Natural killer cell (primary cell): ENCODE results near the gene UNC93A. TPM values are rescaled to one million over a fixed set of nuclear protein-coding genes. Genes with fewer than 3 reads are reported as not detected.
"Not testable (repeated sequence)": the region's sequence is repeated elsewhere in the genome, so short reads cannot be mapped to it uniquely, and the experiment has no call there.

ENCODE experiments used
- ATAC-seq, 3 donors: fragments of 150-1000 bp in 2 of 3; fragments of 200-7000 bp in 1 of 3; cut with Tn5 transposase; 1 replicate in 1 of 3; 2 replicates in 2 of 3; pipeline ENCODE4 v1.10.0; 2021; ENCODE audit warnings: mild to moderate bottlenecking in 2 of 3, moderate library complexity in 2 of 3
- DNase-seq, 2 donors: peaks; one replicate each; pipeline versions ENCODE4 v3.0.0 to v3.0.0-alpha.2; 2013 to 2021; ENCODE audit warnings: mixed read lengths in 1 of 2
- H3K27ac ChIP-seq: one replicate; pipeline ENCODE4 v1.5.1; 2013; ENCODE audit warnings: mild to moderate bottlenecking, low read length
- H3K27me3 ChIP-seq: one replicate; pipeline ENCODE4 v1.6.1; 2013; ENCODE audit warnings: low read length; ENCODE audit not compliant: control insufficient read depth, insufficient read depth
- H3K36me3 ChIP-seq: one replicate; pipeline ENCODE4 v1.6.1; 2013; ENCODE audit warnings: low read length; ENCODE audit not compliant: control insufficient read depth, insufficient read depth
- H3K4me1 ChIP-seq: one replicate; pipeline ENCODE4 v1.6.1; 2013; ENCODE audit warnings: low read length; ENCODE audit not compliant: control insufficient read depth, insufficient read depth
- H3K4me3 ChIP-seq: one replicate; pipeline ENCODE4 v1.5.1; 2013; ENCODE audit warnings: low read length
- H3K9me3 ChIP-seq: one replicate; pipeline ENCODE4 v1.6.1; 2013; ENCODE audit warnings: low read length; ENCODE audit not compliant: control insufficient read depth, insufficient read depth
- H3K27ac Mint-ChIP-seq, 2 donors: one replicate each; pipeline ENCODE4 v1.8.0; 2022; ENCODE audit warnings: mild to moderate bottlenecking in 2 of 2, mixed read lengths in 2 of 2, moderate library complexity in 1 of 2
- H3K27me3 Mint-ChIP-seq, 2 donors: one replicate each; pipeline ENCODE4 v1.8.0; 2022; ENCODE audit warnings: low read depth in 2 of 2, mixed read lengths in 2 of 2
- H3K36me3 Mint-ChIP-seq: one replicate; pipeline ENCODE4 v1.8.0; 2022; ENCODE audit warnings: mixed read lengths
- H3K4me1 Mint-ChIP-seq, 2 donors: one replicate each; pipeline ENCODE4 v1.8.0; 2022; ENCODE audit warnings: mixed read lengths in 2 of 2
- H3K4me3 Mint-ChIP-seq: one replicate; pipeline ENCODE4 v1.8.0; 2022; ENCODE audit warnings: mild to moderate bottlenecking, moderate library complexity, mixed read lengths
- H3K9me3 Mint-ChIP-seq, 2 donors: one replicate each; pipeline ENCODE4 v1.8.0; 2022; ENCODE audit warnings: mixed read lengths in 2 of 2
- CTCF ChIP-seq: fragments of 200-600 bp; IDR thresholded peaks from one replicate; pipeline ENCODE4 v1.8.0; 2022; ENCODE audit warnings: antibody characterized with exemption
- WGBS: methylation state at CpG from one replicate; pipeline ENCODE4 v1.1.7; 2013; ENCODE audit warnings: missing lambda C conversion rate; ENCODE audit not compliant: insufficient coverage; 5-methylcytosine and 5-hydroxymethylcytosine counted together
- intact Hi-C: fragments of 100-400 bp; cut with micrococcal nuclease; formaldehyde crosslinking; loops from one replicate; pipeline ENCODE4 v1.14.2; 2022
- total RNA-seq, 4 donors: library from RNA; stranded (reverse); fragments of 120-200 nt in 1 of 4; gene quantifications; one replicate each; pipeline versions ENCODE4 v1.2.3 to v1.2.4, GENCODE V29; 2013 to 2022

The UNC93A gene
- total RNA-seq, 3 donors from 2014 or later (not counting 1 experiment from before 2014, with no cell fraction given): not detected

- DNase-seq: no peak
- no peaks in the 10 kb centered on the region for H3K9me3 Mint-ChIP-seq
- no peak for ATAC-seq
- Histone ChIP-seq H3K27me3 (no peaks in the 10 kb centered on the region), H3K36me3 (no peaks in the 10 kb centered on the region), H3K9me3 (no peaks in the 10 kb centered on the region), H3K4me3 (no peak overlapping the region), H3K27ac (no peak overlapping the region), H3K4me1 (no peaks in the 10 kb centered on the region)
- no peak overlapping the region for H3K4me3 Mint-ChIP-seq
- intact Hi-C loops: no loop called here
- no peak overlapping the region for H3K27ac Mint-ChIP-seq
- H3K27me3 Mint-ChIP-seq: peaks cover 0 to 3% of the 10 kb centered on the region in 2 donors
- WGBS: 71% methylated on average over 22 of the region's 24 CpGs
- no peak for TF ChIP-seq CTCF
- no peaks in the 10 kb centered on the region for H3K36me3 Mint-ChIP-seq
- H3K4me1 Mint-ChIP-seq: no peaks in the 10 kb centered on the region
These were observed 43.1 kb upstream of the UNC93A start for GRCh38 chr6:167247814-167248595.

GRCh38 chr6:167248878-167249455, 42.1 kb upstream of the UNC93A start:
- H3K4me3 Mint-ChIP-seq, H3K27me3 ChIP-seq, DNase-seq, H3K9me3 ChIP-seq, H3K27ac ChIP-seq, H3K36me3 ChIP-seq, H3K4me1 Mint-ChIP-seq, H3K4me3 ChIP-seq, ATAC-seq, H3K9me3 Mint-ChIP-seq, H3K27me3 Mint-ChIP-seq, H3K36me3 Mint-ChIP-seq, intact Hi-C loops, H3K4me1 ChIP-seq, H3K27ac Mint-ChIP-seq: not testable (repeated sequence)
- WGBS: 86% methylated on average over 14 of the region's 14 CpGs

GRCh38 chr6:167252271-167252670, 38.8 kb upstream of the UNC93A start:
- Mint-ChIP-seq H3K4me3 (no peak overlapping the region), H3K27me3 (peaks cover 5 to 11% of the 10 kb centered on the region in 2 donors), H3K9me3 (peaks cover 0 to 2% of the 10 kb centered on the region in 2 donors), H3K27ac (no peak overlapping the region), H3K36me3 (no peaks in the 10 kb centered on the region), H3K4me1 (no peaks in the 10 kb centered on the region)
- Histone ChIP-seq H3K36me3 (no peaks in the 10 kb centered on the region), H3K9me3 (no peaks in the 10 kb centered on the region), H3K27ac (no peak overlapping the region), H3K4me1 (no peaks in the 10 kb centered on the region), H3K27me3 (peaks cover 3% of the 10 kb centered on the region), H3K4me3 (no peak overlapping the region)
- WGBS: 100% methylated on average over 1 of the region's 1 CpG
- ATAC-seq (no peak), DNase-seq (no peak)
- intact Hi-C loops: no loop called here
- no peak for TF ChIP-seq CTCF

- DNase-seq: no peak
- intact Hi-C loops: no loop called here
- WGBS: 88% methylated on average over 11 of the region's 11 CpGs
- peaks cover 16 to 29% of the 10 kb centered on the region in 2 donors for H3K27me3 Mint-ChIP-seq
- no peak for TF ChIP-seq CTCF
- H3K36me3 Mint-ChIP-seq: no peaks in the 10 kb centered on the region
- no peak overlapping the region for H3K27ac Mint-ChIP-seq
- H3K4me3 ChIP-seq: no peak overlapping the region
- peaks cover 0 to 2% of the 10 kb centered on the region in 2 donors for H3K9me3 Mint-ChIP-seq
- no peak overlapping the region for H3K27ac ChIP-seq
- no peaks in the 10 kb centered on the region for H3K4me1 Mint-ChIP-seq
- H3K4me3 Mint-ChIP-seq: no peak overlapping the region
- no peaks in the 10 kb centered on the region for H3K4me1 ChIP-seq
- ATAC-seq: no peak
- H3K27me3 ChIP-seq: peaks cover 3% of the 10 kb centered on the region
- no peaks in the 10 kb centered on the region for H3K36me3 ChIP-seq
- no peaks in the 10 kb centered on the region for H3K9me3 ChIP-seq
These were observed 35.1 kb upstream of the UNC93A start for GRCh38 chr6:167255918-167256553.
